ENCODE results near the gene PNPT1.

DNA sequence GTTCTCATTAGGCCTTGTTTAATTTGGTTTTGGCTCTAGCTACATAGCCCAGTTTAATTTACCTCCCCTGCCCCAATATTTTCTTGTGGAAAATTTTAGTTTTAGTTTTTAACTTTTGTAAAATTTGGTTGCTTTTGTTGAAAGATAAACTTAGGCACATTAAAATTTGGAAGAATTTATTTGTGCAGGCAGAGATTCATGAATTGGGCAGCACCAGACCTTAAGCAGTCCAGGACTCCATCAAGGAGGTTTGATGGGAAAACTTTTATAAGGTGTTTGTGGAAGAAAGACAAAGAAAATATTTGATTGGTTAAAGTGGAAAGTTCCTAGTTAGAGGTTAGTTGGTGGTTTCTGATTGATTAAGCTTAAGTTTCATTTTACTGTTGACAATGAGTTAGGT is 16.4 kb upstream of the PNPT1 start:
- TF ChIP-seq NR4A1 (CRISPR knock-in tag; IDR thresholded peaks at IDR 0.05) (no peak), NR4A1 (tag; IDR thresholded peaks at IDR 0.05) (no peak), ZBTB33 (CRISPR knock-in tag; IDR thresholded peaks at IDR 0.05) (no peak), GABPA (tag; conservative IDR thresholded peaks at IDR 0.05; ENCODE audit: low read depth) (no peak), ZNF133 (CRISPR knock-in tag; IDR thresholded peaks at IDR 0.05) (no peak)
- TF ChIP-seq, protein P1, sequence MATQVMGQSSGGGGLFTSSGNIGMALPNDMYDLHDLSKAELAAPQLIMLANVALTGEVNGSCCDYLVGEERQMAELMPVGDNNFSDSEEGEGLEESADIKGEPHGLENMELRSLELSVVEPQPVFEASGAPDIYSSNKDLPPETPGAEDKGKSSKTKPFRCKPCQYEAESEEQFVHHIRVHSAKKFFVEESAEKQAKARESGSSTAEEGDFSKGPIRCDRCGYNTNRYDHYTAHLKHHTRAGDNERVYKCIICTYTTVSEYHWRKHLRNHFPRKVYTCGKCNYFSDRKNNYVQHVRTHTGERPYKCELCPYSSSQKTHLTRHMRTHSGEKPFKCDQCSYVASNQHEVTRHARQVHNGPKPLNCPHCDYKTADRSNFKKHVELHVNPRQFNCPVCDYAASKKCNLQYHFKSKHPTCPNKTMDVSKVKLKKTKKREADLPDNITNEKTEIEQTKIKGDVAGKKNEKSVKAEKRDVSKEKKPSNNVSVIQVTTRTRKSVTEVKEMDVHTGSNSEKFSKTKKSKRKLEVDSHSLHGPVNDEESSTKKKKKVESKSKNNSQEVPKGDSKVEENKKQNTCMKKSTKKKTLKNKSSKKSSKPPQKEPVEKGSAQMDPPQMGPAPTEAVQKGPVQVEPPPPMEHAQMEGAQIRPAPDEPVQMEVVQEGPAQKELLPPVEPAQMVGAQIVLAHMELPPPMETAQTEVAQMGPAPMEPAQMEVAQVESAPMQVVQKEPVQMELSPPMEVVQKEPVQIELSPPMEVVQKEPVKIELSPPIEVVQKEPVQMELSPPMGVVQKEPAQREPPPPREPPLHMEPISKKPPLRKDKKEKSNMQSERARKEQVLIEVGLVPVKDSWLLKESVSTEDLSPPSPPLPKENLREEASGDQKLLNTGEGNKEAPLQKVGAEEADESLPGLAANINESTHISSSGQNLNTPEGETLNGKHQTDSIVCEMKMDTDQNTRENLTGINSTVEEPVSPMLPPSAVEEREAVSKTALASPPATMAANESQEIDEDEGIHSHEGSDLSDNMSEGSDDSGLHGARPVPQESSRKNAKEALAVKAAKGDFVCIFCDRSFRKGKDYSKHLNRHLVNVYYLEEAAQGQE (IDR thresholded peaks at IDR 0.05; ENCODE audit: borderline replicate concordance) = no peak
- TF ChIP-seq, protein P1 (CRISPR knock-in tag; IDR thresholded peaks at IDR 0.05; ENCODE audit: low read depth) = no peak
- TF ChIP-seq, protein P2, sequence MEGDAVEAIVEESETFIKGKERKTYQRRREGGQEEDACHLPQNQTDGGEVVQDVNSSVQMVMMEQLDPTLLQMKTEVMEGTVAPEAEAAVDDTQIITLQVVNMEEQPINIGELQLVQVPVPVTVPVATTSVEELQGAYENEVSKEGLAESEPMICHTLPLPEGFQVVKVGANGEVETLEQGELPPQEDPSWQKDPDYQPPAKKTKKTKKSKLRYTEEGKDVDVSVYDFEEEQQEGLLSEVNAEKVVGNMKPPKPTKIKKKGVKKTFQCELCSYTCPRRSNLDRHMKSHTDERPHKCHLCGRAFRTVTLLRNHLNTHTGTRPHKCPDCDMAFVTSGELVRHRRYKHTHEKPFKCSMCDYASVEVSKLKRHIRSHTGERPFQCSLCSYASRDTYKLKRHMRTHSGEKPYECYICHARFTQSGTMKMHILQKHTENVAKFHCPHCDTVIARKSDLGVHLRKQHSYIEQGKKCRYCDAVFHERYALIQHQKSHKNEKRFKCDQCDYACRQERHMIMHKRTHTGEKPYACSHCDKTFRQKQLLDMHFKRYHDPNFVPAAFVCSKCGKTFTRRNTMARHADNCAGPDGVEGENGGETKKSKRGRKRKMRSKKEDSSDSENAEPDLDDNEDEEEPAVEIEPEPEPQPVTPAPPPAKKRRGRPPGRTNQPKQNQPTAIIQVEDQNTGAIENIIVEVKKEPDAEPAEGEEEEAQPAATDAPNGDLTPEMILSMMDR (IDR thresholded peaks at IDR 0.05 in 2 of 3, conservative IDR thresholded peaks at IDR 0.05 in 1 of 3; ENCODE audit: insufficient read depth in 2 of 3, low read depth in 1 of 3, low read length in 3 of 3) = no peak

Data from K562 (cell line).